ENCODE results near the gene GPC3. TPM values are rescaled to one million over a fixed set of nuclear protein-coding genes. Genes with fewer than 3 reads are reported as not detected.

GPC3 gene
- total and polyA plus RNA-seq, 2 donors (not counting 3 experiments of a cell fraction or from before 2014, with no cell fraction given) = not detected

DNA sequence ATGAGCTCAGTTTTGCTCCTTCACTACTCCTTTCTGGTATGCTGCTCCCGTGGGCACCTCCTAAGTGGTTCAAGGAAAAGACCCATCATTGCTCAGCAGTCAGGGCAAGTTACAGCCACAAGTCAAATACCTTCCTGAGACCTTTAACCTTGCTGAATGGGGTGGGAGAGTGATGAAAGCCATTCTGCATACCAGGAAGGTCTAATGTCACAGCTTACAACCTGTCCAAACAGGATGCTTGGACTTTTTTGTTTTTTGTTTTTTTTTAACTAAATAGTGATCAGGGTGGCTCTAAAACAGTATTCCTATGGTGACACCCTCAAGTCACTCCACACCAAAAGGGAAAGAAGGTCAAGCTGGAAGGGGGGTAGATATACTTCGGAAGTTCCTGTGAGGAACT is 93.1 kb downstream of the GPC3 start:
- Histone ChIP-seq H3K4me1 (ENCODE audit: control insufficient read depth, extremely low read depth, insufficient read depth, low read length) (no peaks in the 10 kb centered on the region), H3K36me3 (ENCODE audit: control insufficient read depth in 2 of 2, extremely low read depth in 1 of 2, insufficient read depth in 2 of 2, low read length in 2 of 2) (no peaks in the 10 kb centered on the region), H3K27me3 (ENCODE audit: control insufficient read depth in 2 of 2, insufficient read depth in 2 of 2, low read length in 2 of 2) (no peaks in the 10 kb centered on the region), H3K4me3 (replicated peaks in 1 of 3; ENCODE audit: insufficient read depth in 1 of 3, low read depth in 1 of 3, low read length in 3 of 3) (no peak overlapping the region), H3K9ac (replicated peaks; ENCODE audit: extremely low read depth, insufficient read depth, low read length) (no peak overlapping the region), H3K4me2 (ENCODE audit: insufficient read depth, low read length) (no peak overlapping the region), H3K9me3 (replicated peaks; ENCODE audit: control insufficient read depth, insufficient read depth, low read length) (no peaks in the 10 kb centered on the region), H3K79me2 (ENCODE audit: control insufficient read depth, insufficient read depth, low read length) (no peaks in the 10 kb centered on the region), H4K20me1 (replicated peaks; ENCODE audit: control insufficient read depth, extremely low read depth, insufficient read depth, low read length) (no peaks in the 10 kb centered on the region), H3K27ac (ENCODE audit: insufficient read depth, low read depth, low read length) (no peak overlapping the region), H3K9me1 (replicated peaks; ENCODE audit: control insufficient read depth, extremely low read depth, insufficient read depth, low read length) (no peaks in the 10 kb centered on the region), H2AFZ (ENCODE audit: low read depth, low read length) (no peak overlapping the region)
- peak; percentile 24 for FAIRE-seq
- no peak for DNase-seq (ENCODE audit: low read depth, low spot score)
- dilution Hi-C loops (cut with MboI; ENCODE audit: extremely low pct_ligation_motif_present, low sequenced_read_pairs) = no loop called here
- POLR2A ChIA-PET = no interaction called here
- TF ChIP-seq MYC (IDR thresholded peaks at IDR 0.05; ENCODE audit: low read depth, low read length) (no peak), JUN (IDR thresholded peaks at IDR 0.05; ENCODE audit: borderline replicate concordance, insufficient read depth, insufficient read length, low read depth) (no peak), GATA2 (IDR thresholded peaks at IDR 0.05; ENCODE audit: insufficient read depth, insufficient read length, low read depth, low read length) (no peak), POLR2AphosphoS5 (IDR thresholded peaks at IDR 0.05; ENCODE audit: insufficient read depth, low read depth, low read length) (no peak), FOS (IDR thresholded peaks at IDR 0.05; ENCODE audit: borderline replicate concordance, insufficient read depth, low read length) (no peak), EZH2 (IDR thresholded peaks at IDR 0.05; ENCODE audit: borderline replicate concordance, low read depth, low read length, severe bottlenecking) (no peak), POLR2A (IDR thresholded peaks at IDR 0.05; ENCODE audit: low read depth, low read length) (no peak)
- TF ChIP-seq, protein P1, sequence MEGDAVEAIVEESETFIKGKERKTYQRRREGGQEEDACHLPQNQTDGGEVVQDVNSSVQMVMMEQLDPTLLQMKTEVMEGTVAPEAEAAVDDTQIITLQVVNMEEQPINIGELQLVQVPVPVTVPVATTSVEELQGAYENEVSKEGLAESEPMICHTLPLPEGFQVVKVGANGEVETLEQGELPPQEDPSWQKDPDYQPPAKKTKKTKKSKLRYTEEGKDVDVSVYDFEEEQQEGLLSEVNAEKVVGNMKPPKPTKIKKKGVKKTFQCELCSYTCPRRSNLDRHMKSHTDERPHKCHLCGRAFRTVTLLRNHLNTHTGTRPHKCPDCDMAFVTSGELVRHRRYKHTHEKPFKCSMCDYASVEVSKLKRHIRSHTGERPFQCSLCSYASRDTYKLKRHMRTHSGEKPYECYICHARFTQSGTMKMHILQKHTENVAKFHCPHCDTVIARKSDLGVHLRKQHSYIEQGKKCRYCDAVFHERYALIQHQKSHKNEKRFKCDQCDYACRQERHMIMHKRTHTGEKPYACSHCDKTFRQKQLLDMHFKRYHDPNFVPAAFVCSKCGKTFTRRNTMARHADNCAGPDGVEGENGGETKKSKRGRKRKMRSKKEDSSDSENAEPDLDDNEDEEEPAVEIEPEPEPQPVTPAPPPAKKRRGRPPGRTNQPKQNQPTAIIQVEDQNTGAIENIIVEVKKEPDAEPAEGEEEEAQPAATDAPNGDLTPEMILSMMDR (IDR thresholded peaks at IDR 0.05; ENCODE audit: extremely low read depth in 1 of 2, insufficient read depth in 1 of 2, low read depth in 1 of 2, low read length in 2 of 2) = no peak
- TF ChIP-seq, protein P2, sequence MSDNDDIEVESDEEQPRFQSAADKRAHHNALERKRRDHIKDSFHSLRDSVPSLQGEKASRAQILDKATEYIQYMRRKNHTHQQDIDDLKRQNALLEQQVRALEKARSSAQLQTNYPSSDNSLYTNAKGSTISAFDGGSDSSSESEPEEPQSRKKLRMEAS (IDR thresholded peaks at IDR 0.05; ENCODE audit: insufficient read depth, insufficient read length) = no peak
- intact Hi-C loops (cut with micrococcal nuclease) = no loop called here
- BruUV-seq (replicated peaks) = no TSS peak
- CTCF ChIA-PET = no interaction called here
